Transverse colon (tissue), 4 donors: ENCODE measurements around the gene MAPK1IP1L.

Source experiments
- EP300 ChIP-seq: sonication (generic); formaldehyde crosslinking; IDR thresholded peaks from one replicate; pipeline ENCODE4 v1.6.1; 2017; ENCODE audit warnings: antibody characterized with exemption, low read depth
- POLR2AphosphoS5 ChIP-seq, 3 donors: sonication (generic); formaldehyde crosslinking; IDR thresholded peaks; one replicate each; pipeline ENCODE4 v1.6.1; 2016; ENCODE audit warnings: antibody characterized with exemption in 3 of 3
- TF ChIP-seq, protein P1 (sequence below), 5 experiments: fragments of 200-600 bp in 3 of 5; fragments of 450-650 bp in 2 of 5; sonication (generic) in 3 of 5; IDR thresholded peaks; 1 replicate in 2 of 5; 2 replicates in 3 of 5; pipeline ENCODE4 v1.5.1; 2016 to 2017; ENCODE audit warnings: antibody characterized with exemption in 5 of 5, inconsistent platforms in 3 of 5, mild to moderate bottlenecking in 2 of 5, moderate library complexity in 1 of 5

GRCh38 chr14:55052269-55052930 lies 953 bp downstream of the MAPK1IP1L start:
- TF ChIP-seq, protein P1, sequence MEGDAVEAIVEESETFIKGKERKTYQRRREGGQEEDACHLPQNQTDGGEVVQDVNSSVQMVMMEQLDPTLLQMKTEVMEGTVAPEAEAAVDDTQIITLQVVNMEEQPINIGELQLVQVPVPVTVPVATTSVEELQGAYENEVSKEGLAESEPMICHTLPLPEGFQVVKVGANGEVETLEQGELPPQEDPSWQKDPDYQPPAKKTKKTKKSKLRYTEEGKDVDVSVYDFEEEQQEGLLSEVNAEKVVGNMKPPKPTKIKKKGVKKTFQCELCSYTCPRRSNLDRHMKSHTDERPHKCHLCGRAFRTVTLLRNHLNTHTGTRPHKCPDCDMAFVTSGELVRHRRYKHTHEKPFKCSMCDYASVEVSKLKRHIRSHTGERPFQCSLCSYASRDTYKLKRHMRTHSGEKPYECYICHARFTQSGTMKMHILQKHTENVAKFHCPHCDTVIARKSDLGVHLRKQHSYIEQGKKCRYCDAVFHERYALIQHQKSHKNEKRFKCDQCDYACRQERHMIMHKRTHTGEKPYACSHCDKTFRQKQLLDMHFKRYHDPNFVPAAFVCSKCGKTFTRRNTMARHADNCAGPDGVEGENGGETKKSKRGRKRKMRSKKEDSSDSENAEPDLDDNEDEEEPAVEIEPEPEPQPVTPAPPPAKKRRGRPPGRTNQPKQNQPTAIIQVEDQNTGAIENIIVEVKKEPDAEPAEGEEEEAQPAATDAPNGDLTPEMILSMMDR (IDR thresholded peaks at IDR 0.05) = no peak
- no peak for TF ChIP-seq EP300
- TF ChIP-seq POLR2AphosphoS5 (IDR thresholded peaks at IDR 0.05) = no peak
